SK-N-SH (cell line): ENCODE measurements around the gene METTL23. TPM values are rescaled to one million over a fixed set of nuclear protein-coding genes. Genes with fewer than 3 reads are reported as not detected.

Source experiments
- CTCF ChIA-PET: fragments of 300-600, 350-600 bp; formaldehyde crosslinking; extraction: SDS; loops from one replicate; lab custom pipeline; 2021; lab: Yijun Ruan, JAX
- POLR2A ChIA-PET: fragments of 350-600 bp; sonication (Branson Sonifier 250); formaldehyde crosslinking; extraction: SDS; loops from one replicate; lab custom pipeline; 2020; ENCODE audit warnings: antibody characterized with exemption, inconsistent platforms; lab: Yijun Ruan, JAX
- DNase-seq: peaks from one replicate; pipeline ENCODE4 v3.0.0; 2012
- H2AFZ ChIP-seq: fragments of 200-600 bp; sonication (generic); 2 replicates; pipeline ENCODE4 v1.8.1; 2016; ENCODE audit warnings: antibody characterized with exemption, mild to moderate bottlenecking, low read depth
- H3F3A ChIP-seq: fragments of 200-600 bp; sonication (generic); replicated peaks from 2 replicates; pipeline ENCODE3; 2016; ENCODE audit warnings: antibody characterized with exemption, mild to moderate bottlenecking; ENCODE audit not compliant: insufficient read depth
- H3K27ac ChIP-seq, 2 experiments: fragments of 200-500 bp in 1 of 2; fragments of 200-600 bp in 1 of 2; sonication (Bioruptor generic) in 1 of 2; sonication (generic), shearing (Covaris generic) in 1 of 2; 2 replicates each; pipeline versions ENCODE4 v1.5.1 to v1.6.1; 2014 to 2016; ENCODE audit warnings: low read depth in 2 of 2, inconsistent platforms in 1 of 2, low read length in 1 of 2, mild to moderate bottlenecking in 1 of 2, mixed read lengths in 1 of 2
- H3K27me3 ChIP-seq: fragments of 200-600 bp; sonication (generic), shearing (Covaris generic); 2 replicates; pipeline ENCODE4 v1.6.1; 2016; ENCODE audit warnings: mixed run types; ENCODE audit not compliant: insufficient read depth
- H3K36me3 ChIP-seq, 2 experiments: fragments of 200-500 bp in 1 of 2; fragments of 200-600 bp in 1 of 2; sonication (Bioruptor generic) in 1 of 2; sonication (generic) in 1 of 2; replicated peaks in 1 of 2; 2 replicates each; pipeline versions ENCODE3 to v1.5.1; 2014 to 2016; ENCODE audit warnings: low read length in 1 of 2, mild to moderate bottlenecking in 1 of 2; ENCODE audit not compliant: insufficient read depth in 2 of 2, control insufficient read depth in 1 of 2
- H3K4me1 ChIP-seq, 2 experiments: fragments of 200-500 bp in 1 of 2; fragments of 200-600 bp in 1 of 2; sonication (Bioruptor generic) in 1 of 2; sonication (generic), shearing (Covaris generic) in 1 of 2; 2 replicates each; pipeline versions ENCODE4 v1.5.1 to v1.6.1; 2014 to 2016; ENCODE audit warnings: low read depth in 1 of 2, low read length in 1 of 2, mixed run types in 1 of 2; ENCODE audit not compliant: insufficient read depth in 2 of 2, control insufficient read depth in 1 of 2
- H3K4me2 ChIP-seq: fragments of 200-600 bp; sonication (generic), shearing (Covaris generic); 2 replicates; pipeline ENCODE4 v1.6.1; 2017; ENCODE audit warnings: mixed run types
- H3K4me3 ChIP-seq, 2 experiments: fragments of 200-500 bp in 1 of 2; fragments of 200-600 bp in 1 of 2; sonication (Bioruptor generic) in 1 of 2; sonication (generic), shearing (Covaris generic) in 1 of 2; 2 replicates each; pipeline versions ENCODE4 v1.5.1 to v1.8.1; 2014 to 2016; ENCODE audit warnings: low read depth in 2 of 2, inconsistent platforms in 1 of 2, low read length in 1 of 2, mild to moderate bottlenecking in 1 of 2, mixed read lengths in 1 of 2, moderate library complexity in 1 of 2
- H3K79me2 ChIP-seq: fragments of 200-600 bp; sonication (generic); 2 replicates; pipeline ENCODE4 v1.8.1; 2017; ENCODE audit warnings: mild to moderate bottlenecking; ENCODE audit not compliant: insufficient read depth
- H3K9ac ChIP-seq: fragments of 200-600 bp; sonication (generic); 2 replicates; pipeline ENCODE4 v1.6.1; 2017; ENCODE audit warnings: mixed run types
- H3K9me2 ChIP-seq: fragments of 200-600 bp; sonication (generic); 2 replicates; pipeline ENCODE4 v1.6.1; 2017; ENCODE audit warnings: mixed run types
- H3K9me3 ChIP-seq: fragments of 200-600 bp; sonication (generic); 2 replicates; pipeline ENCODE4 v1.6.1; 2017; ENCODE audit warnings: mixed run types, mild to moderate bottlenecking, moderate library complexity
- H4K20me1 ChIP-seq: fragments of 200-600 bp; sonication (generic); 2 replicates; pipeline ENCODE4 v1.6.1; 2017; ENCODE audit warnings: mild to moderate bottlenecking, mixed run types; ENCODE audit not compliant: insufficient read depth
- CHD2 ChIP-seq: fragments of 150-350 bp; IDR thresholded peaks from 2 replicates; pipeline ENCODE4 v1.6.1; 2018; ENCODE audit warnings: low read length; ENCODE audit not compliant: partially characterized antibody
- CTCF ChIP-seq: fragments of 200-600 bp; sonication (generic); IDR thresholded peaks from 2 replicates; pipeline ENCODE4 v1.6.1; 2017; ENCODE audit warnings: antibody characterized with exemption, mild to moderate bottlenecking, moderate library complexity
- ELF1 ChIP-seq: IDR thresholded peaks from 2 replicates; pipeline ENCODE4 v1.4.0; 2012
- EZH2phosphoT487 ChIP-seq: fragments of 200-600 bp; sonication (generic); IDR thresholded peaks from 2 replicates; pipeline ENCODE4 v1.6.1; 2017; ENCODE audit warnings: low read depth, mixed run types, mild to moderate bottlenecking, antibody characterized with exemption, moderate library complexity, borderline replicate concordance
- FOSL2 ChIP-seq: IDR thresholded peaks from 2 replicates; pipeline ENCODE4 v1.4.0; 2012; ENCODE audit warnings: low read depth, mild to moderate bottlenecking, moderate library complexity, borderline replicate concordance
- FOXJ3 ChIP-seq: sonication (generic); formaldehyde crosslinking; IDR thresholded peaks from 2 replicates; pipeline ENCODE4 v1.5.1; 2020; ENCODE audit warnings: mild to moderate bottlenecking, missing genetic modification reagents
- GABPA ChIP-seq: IDR thresholded peaks from 2 replicates; pipeline ENCODE4 v1.4.0; 2012; ENCODE audit warnings: low read depth, mild to moderate bottlenecking
- IRF3 ChIP-seq: fragments of 150-350 bp; IDR thresholded peaks from 2 replicates; pipeline ENCODE4 v1.6.1; 2016; ENCODE audit warnings: mild to moderate bottlenecking, low read depth, low read length
- JUND ChIP-seq: IDR thresholded peaks from 2 replicates; pipeline ENCODE4 v1.4.0; 2012
- NFIC ChIP-seq: IDR thresholded peaks from 2 replicates; pipeline ENCODE4 v1.4.0; 2012; ENCODE audit warnings: borderline replicate concordance
- PBX3 ChIP-seq: IDR thresholded peaks from 2 replicates; pipeline ENCODE4; 2012
- RAD21 ChIP-seq: IDR thresholded peaks from 2 replicates; pipeline ENCODE4 v1.6.1; 2012; ENCODE audit warnings: mild to moderate bottlenecking, low read length
- RCOR1 ChIP-seq: fragments of 150-350 bp; IDR thresholded peaks from 2 replicates; pipeline ENCODE4 v1.6.1; 2017; ENCODE audit warnings: antibody characterized with exemption, low read length
- RFX5 ChIP-seq: IDR thresholded peaks from 2 replicates; pipeline ENCODE4 v1.6.1; 2012; ENCODE audit warnings: mild to moderate bottlenecking, improper control_type of control experiment, low read length
- RXRA ChIP-seq: IDR thresholded peaks from 2 replicates; pipeline ENCODE4 v1.4.0; 2012; ENCODE audit warnings: low read depth, mild to moderate bottlenecking, borderline replicate concordance
- SIN3A ChIP-seq: IDR thresholded peaks from 2 replicates; pipeline ENCODE4 v1.6.1; 2012; ENCODE audit warnings: low read depth, mild to moderate bottlenecking, low read length, moderate library complexity, borderline replicate concordance
- TCF12 ChIP-seq: IDR thresholded peaks from 2 replicates; pipeline ENCODE4 v1.4.0; 2012
- TEAD4 ChIP-seq: IDR thresholded peaks from 2 replicates; pipeline ENCODE4 v1.4.0; 2012; ENCODE audit warnings: mild to moderate bottlenecking, borderline replicate concordance; ENCODE audit not compliant: insufficient read depth
- WGBS: methylation state at CpG from one replicate; pipeline ENCODE4 v1.1.6; 2017; ENCODE audit warnings: low lambda C conversion rate; 5-methylcytosine and 5-hydroxymethylcytosine counted together
- polyA plus RNA-seq, 3 experiments: library from polyadenylated mRNA; depleted of rRNA; stranded (reverse); fragments of >200 nt; gene quantifications; 2 replicates each; pipeline ENCODE4 v1.2.3, GENCODE V29; 2012
- TF ChIP-seq, protein P1 (sequence below): IDR thresholded peaks from 2 replicates; pipeline ENCODE4 v1.4.0; 2012; ENCODE audit warnings: low read depth

Gene METTL23
- polyA plus RNA-seq, 1 of the 3 experiments (the other 2 are of a cell fraction): 75.9 TPM

- no peak overlapping the region for H3K9ac ChIP-seq
- no peak overlapping the region for H2AFZ ChIP-seq
- no peaks in the 10 kb centered on the region for H3K79me2 ChIP-seq
- H3K27ac ChIP-seq: no peak overlapping the region
- no peaks in the 10 kb centered on the region for H3K27me3 ChIP-seq
- H3K4me2 ChIP-seq: no peak overlapping the region
- 92% methylated on average over 12 of the region's 12 CpGs for WGBS
- peaks cover 21 to 43% of the 10 kb centered on the region in 2 experiments for H3K36me3 ChIP-seq
- TF ChIP-seq GABPA: no peak
- no peak for TF ChIP-seq FOXJ3
- TF ChIP-seq ELF1: no peak
- TF ChIP-seq RCOR1: no peak
- H3K9me2 ChIP-seq: no peaks in the 10 kb centered on the region
- peaks cover 4% of the 10 kb centered on the region for H3F3A ChIP-seq
- ChIA-PET POLR2A (interaction anchor here (0.6 to 2.1 kb wide), 8 partner anchors 11 to 158 kb away, joined by 3 to 8 read pairs (median 4); no protein-coding TSS in a partner anchor), CTCF (interaction anchor here (0.8 to 12.2 kb wide), 31 partner anchors 9 to 385 kb away, joined by 3 to 255 read pairs (median 6); partner anchors contain the start of genes MXRA7 and ST6GALNAC2)
- peaks cover 7% of the 10 kb centered on the region for H4K20me1 ChIP-seq
- no peaks in the 10 kb centered on the region for H3K9me3 ChIP-seq
- no peak overlapping the region for H3K4me3 ChIP-seq
- H3K4me1 ChIP-seq: peaks cover 0 to 31% of the 10 kb centered on the region in 2 experiments; a peak in 1 of 4 replicates
- DNase-seq: no peak
These were observed 44.3 kb upstream of the METTL23 start for GRCh38 chr17:76682296-76682695.

DNA sequence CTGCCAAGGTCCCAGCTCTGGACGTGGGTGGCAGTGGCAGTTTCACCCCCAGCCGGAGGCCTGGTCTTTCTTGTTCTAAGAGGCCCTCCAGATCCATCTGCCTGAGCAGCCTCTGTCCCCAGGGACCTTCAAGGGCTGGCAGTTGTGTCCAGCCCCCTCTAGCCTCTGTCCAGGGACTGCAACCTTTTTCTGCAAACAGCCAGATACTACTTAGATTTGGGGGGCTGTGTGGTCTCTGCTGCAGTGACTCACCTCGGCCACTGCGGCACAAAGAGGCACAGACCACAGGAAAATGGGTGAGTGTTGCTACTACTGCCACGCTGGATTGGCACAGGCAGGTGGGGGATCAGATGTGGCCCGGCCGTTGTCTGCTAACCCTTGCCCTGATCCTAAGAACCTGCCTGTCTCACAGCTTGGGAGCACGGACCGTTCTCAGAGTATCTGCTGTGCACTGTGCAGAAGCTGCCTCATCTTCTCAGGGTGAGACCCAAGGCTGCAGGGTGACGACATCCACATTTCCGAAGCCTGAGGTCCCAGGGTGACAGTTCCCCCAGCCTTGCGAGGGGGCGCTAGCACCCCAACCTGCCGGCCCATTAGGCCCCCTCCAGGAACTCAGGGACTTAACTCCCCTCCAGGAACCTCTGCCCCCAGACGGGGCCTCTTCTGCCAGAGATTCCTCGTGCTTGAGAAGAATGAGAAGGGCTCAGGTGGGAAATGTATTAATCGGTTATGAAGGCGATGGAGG, 43.5 kb upstream of the METTL23 start:
- no peaks in the 10 kb centered on the region for H3K79me2 ChIP-seq
- no peak overlapping the region for H3K4me2 ChIP-seq
- no peak overlapping the region for H3K27ac ChIP-seq
- no peaks in the 10 kb centered on the region for H3K9me2 ChIP-seq
- ChIA-PET CTCF (interaction anchor here (1.0 to 12.2 kb wide), 14 partner anchors 8 to 373 kb away, joined by 3 to 255 read pairs (median 26); partner anchors contain the start of gene MXRA7), POLR2A (interaction anchor here (2.1 kb wide), 1 partner anchor 15 kb away, joined by 8 read pairs; no protein-coding TSS in a partner anchor)
- peaks cover 0 to 34% of the 10 kb centered on the region in 2 experiments; a peak in 1 of 4 replicates for H3K4me1 ChIP-seq
- H3K9ac ChIP-seq: no peak overlapping the region
- WGBS: 86% methylated on average over 15 of the region's 18 CpGs
- H3K9me3 ChIP-seq: no peaks in the 10 kb centered on the region
- peaks cover 7% of the 10 kb centered on the region for H4K20me1 ChIP-seq
- H2AFZ ChIP-seq: no peak overlapping the region
- H3F3A ChIP-seq: peaks cover 4% of the 10 kb centered on the region
- no peak overlapping the region for H3K4me3 ChIP-seq
- no peaks in the 10 kb centered on the region for H3K27me3 ChIP-seq
- DNase-seq: peak; percentile 58
- no peak for TF ChIP-seq EZH2phosphoT487
- peak; percentile 37 for TF ChIP-seq CTCF
- TF ChIP-seq TEAD4: no peak
- TF ChIP-seq, protein P1, sequence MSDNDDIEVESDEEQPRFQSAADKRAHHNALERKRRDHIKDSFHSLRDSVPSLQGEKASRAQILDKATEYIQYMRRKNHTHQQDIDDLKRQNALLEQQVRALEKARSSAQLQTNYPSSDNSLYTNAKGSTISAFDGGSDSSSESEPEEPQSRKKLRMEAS: no peak
- no peak for TF ChIP-seq PBX3
- no peak for TF ChIP-seq TCF12
- no peak for TF ChIP-seq CHD2
- no peak for TF ChIP-seq SIN3A
- no peak for TF ChIP-seq ELF1
- TF ChIP-seq IRF3: no peak
- TF ChIP-seq NFIC: no peak
- no peak for TF ChIP-seq FOSL2
- no peak for TF ChIP-seq JUND
- TF ChIP-seq RXRA: no peak
- TF ChIP-seq RAD21: 0 out of 2 replicates have a peak, but pooled peaks have one; percentile 19
- TF ChIP-seq RFX5: no peak
- TF ChIP-seq, all 33 proteins: peak for 2
- H3K36me3 ChIP-seq: peaks cover 18 to 40% of the 10 kb centered on the region in 2 experiments
